HG02623 (cell line): ENCODE results near the gene PLAAT2.

ENCODE experiments used
- ATAC-seq: cut with Tn5 transposase; IDR thresholded peaks from one replicate; pipeline ENCODE4 v1.9.1; 2021; ENCODE audit warnings: moderate library complexity; ENCODE audit not compliant: unreplicated experiment

The PLAAT2 gene

DNA sequence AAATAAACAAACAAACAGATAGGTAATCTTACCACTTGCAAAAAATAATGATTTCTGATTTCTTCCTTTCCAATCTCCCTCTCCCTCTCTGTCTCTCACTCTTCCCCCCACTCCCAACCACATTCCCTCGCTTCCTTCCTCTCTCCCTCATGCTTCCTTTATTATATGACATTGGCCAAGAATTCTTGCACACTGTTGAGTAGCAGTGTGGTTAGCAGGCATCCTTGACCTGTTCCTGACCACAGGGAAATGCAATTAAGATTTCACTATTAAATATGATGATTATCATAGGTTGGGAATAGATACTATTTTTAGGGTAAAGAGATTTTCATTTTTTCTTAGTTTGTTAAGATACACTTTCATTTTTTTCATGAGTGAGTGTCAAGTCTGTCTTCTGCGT, 41.3 kb downstream of the PLAAT2 start:
- ATAC-seq, result no peak

DNA sequence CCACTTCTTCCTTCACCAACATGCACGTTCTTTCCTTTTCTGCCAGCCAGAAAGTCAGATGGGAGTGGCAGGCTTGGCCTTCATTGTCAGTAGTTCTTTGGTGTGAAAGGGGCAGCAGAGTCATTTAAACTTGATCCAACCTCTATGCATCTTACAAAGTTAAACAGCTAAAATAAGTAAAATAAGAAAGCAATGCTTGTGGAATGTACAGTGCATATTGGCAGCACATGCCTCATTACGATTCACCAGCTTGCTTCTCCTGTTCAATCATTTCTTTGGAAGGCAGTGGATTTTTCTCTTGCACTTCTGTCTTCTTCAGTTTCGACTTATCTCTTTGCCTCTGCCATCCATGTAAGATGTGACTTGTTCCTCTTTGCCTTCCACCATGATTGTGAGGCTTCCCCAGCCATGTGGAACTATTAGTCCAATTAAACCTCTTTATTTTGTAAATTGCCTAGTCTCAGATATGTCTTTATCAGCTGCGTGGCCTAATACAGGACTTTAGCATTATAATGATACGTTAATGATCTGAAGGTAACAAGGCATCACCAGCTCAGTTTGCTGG, 42.5 kb downstream of the PLAAT2 start:
- no peak for ATAC-seq

GRCh38 chr11:63518548-63518947, 44.6 kb downstream of the PLAAT2 start:
- no peak for ATAC-seq

DNA sequence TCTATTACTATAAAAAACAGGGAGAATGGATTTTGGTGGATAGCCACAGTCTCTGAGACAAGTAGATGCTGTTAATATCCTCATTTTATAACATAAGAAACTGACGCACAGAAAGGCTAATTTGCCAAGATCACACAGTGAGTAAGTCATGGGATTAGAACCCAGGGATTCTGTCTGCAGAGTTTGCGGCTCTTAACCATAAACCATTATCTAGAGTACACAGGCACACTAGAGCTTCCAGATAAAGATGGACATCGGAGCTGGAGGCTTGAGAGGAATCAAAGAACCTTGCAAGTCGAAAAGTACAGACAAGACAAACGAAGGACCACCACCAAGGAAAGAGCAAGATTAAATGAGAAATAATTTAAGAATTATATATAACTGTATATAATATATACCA, 46.0 kb downstream of the PLAAT2 start:
- ATAC-seq, result no peak

DNA sequence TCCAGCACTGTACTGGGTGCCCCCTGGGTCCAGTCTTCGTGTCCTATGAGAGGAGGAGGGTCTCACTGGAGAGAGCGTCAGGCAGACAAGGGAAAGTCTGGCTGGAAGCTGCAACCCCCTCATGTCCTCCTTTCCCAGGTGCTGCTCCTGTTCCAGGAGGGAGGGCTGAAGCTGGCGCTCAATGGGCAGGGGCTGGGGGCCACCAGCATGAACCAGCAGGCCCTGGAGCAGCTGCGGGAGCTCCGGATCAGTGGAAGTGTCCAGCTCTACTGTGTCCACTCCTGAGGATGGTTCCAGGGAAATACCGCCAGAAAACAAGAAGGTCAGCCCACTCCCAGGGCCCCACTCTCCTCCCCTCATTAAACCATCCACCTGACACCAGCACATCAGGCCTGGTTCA, 47.1 kb downstream of the PLAAT2 start:
- ATAC-seq, result no peak

DNA sequence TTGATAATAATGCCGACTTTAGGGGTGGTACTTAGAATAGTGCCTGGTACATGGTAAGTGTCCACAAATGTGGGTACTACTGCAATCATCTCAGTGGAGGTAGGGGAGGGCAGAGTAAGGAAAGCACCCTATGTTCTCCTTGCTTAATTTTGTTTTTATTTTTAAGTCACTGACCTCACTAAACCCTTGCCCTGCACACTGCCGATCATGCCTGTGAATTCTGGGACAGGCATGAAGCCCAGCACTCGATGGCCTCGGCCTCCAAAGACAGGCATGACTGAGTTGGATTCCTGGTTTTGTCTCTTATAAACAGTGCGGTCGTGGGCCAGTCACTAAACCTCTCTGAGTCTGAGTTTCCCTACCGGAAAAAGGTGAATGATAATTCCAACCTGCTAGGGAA, 50.4 kb downstream of the PLAAT2 start:
- ATAC-seq, result no peak

GRCh38 chr11:63511048-63511748, 52.0 kb downstream of the PLAAT2 start:
- ATAC-seq, result no peak

- ATAC-seq, result no peak
Observed at GRCh38 chr11:63510360-63511047, 52.7 kb downstream of the PLAAT2 start.

DNA sequence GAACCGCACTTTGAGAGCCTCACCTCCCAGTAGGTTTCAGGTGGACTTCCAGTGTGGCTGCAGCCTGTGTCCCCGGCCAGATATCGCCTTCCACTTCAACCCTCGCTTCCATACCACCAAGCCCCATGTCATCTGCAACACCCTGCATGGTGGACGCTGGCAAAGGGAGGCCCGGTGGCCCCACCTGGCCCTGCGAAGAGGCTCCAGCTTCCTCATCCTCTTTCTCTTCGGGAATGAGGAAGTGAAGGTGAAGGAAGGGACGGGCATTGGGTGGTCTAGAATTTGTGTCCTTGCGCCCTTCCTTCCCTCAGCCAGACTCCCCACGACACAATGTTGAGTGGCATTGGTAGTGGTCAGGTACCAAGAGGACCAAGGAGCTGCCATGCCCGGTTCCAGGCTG, 54.4 kb downstream of the PLAAT2 start:
- no peak for ATAC-seq

- ATAC-seq, result no peak
Observed at GRCh38 chr11:63508009-63508408, 55.2 kb downstream of the PLAAT2 start.

DNA sequence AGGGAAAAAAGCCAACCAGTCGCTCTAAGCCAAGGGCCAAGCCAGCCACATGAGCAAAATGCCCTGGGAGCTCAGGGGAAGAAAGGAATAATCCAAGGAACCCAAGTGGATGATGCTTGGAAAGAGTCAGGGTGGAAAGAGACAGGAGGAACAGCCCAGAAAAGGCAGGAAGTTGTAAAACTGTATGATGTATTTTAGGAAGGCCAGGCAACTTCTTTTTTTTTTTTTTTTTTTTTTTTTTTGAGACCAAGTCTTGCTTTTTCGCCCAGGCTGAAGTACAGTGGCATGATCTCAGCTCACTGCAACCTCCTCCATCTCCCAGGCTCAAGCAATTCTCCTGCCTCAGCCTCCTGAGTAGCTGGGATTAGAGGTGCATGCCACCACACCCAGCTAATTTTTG, 55.7 kb downstream of the PLAAT2 start:
- no peak for ATAC-seq

DNA sequence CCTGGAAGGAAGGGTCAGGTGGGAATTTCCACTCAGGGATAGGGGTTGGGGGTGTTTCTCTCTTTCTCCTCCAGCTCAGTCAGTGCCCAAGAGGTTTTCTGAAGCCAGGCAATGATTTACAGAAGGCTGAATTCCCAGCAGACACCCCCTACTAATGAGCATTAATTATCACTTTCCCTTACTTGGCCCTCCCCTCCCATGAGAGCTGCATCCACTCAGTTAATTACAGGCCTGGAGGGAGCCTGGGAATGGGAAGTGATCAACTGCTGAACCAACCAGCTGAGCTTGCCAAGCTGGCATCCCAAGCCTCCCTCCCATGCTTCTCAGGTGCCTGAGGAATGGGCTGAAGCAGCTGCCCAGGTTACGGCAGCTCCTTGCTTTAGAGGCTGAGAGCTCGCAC, 56.3 kb downstream of the PLAAT2 start:
- no peak for ATAC-seq

DNA sequence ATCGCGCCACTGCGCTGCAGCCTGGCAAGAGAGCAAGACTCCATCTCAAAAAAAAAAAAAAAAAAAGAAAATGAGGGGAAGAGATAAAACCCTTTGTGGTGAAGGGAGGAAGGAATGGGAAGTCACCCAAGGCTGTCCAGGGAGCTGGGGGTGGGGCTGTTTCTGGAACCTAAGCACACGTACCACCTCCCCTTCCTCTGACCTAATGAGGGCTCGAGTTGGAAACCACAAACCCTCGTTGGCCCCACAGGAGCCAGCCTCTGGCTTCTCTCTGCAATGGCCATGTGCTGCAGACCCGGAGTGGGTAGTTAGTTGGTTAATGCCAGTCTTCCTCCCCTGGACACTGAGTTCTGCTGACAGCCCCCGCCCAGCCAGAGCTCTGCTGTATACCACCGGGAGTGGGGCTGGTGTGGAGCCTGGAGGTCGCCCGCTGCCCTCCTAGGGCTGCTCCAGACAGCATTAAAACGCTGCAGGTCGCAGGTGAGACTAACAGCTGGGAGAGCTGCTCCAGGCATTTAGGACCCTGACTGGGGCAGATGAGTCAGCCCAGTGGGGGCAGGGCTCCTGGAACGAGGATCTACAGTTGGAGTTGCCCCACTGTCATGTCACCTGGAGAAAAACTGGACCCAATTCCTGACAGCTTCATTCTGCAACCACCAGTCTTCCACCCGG, 57.2 kb downstream of the PLAAT2 start, which contains the start of gene LGALS12:
Gene LGALS12 (plus strand): TSS at position 228 of the 672 bp plus-strand sequence. CDS start 375 bp downstream, at position 603.
- no peak for ATAC-seq

GRCh38 chr11:63504933-63505586, 58.1 kb downstream of the PLAAT2 start:
- ATAC-seq, result no peak

DNA sequence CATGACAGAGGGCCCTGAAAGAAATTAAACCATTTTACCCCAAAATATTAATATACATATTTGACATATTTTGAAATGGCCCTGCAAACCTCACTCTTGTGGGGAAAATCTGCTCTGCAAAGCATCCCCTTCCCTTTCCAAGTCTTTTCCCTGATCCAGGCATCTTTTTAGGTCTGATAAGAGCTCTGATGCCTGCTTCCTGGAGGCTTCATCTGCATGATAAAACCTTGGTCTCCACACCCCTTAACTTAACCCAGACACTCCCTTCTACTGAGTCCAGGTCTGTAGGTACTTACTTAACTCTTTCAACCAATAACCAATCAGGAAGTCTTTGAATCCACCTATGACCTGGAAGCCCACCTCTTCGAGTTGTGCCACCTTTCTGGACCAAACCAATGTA, 59.1 kb downstream of the PLAAT2 start:
- no peak for ATAC-seq

DNA sequence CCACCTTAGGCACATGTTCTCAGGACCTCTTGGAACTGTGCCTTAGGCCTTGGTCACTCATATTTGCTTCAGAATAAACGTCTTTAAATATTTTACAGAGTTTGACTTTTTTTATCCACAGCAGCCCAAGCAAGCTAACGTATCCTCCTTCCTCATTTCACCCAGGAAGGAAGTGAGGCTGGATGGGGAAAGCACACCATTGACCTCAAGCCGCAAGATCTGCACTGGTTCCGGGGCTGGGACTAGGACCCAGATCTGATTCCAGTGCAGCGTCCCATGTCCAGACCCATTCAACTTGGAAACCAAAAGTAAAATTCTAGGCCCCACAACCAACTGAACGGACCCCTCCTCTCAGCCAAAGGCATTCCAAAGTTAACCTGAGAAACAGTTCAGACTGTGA, 59.7 kb downstream of the PLAAT2 start:
- ATAC-seq, result no peak
